Fibroblast of lung (primary cell): ENCODE measurements around the gene FARP1.

Experiments
- EZH2 ChIP-seq: IDR thresholded peaks from 2 replicates; pipeline ENCODE4 v1.5.1; 2012; ENCODE audit warnings: low read length, control low read depth, mild to moderate bottlenecking; ENCODE audit errors: missing control alignments
- TF ChIP-seq, protein P1 (sequence below), 2 donors: IDR thresholded peaks in 1 of 2; conservative IDR thresholded peaks in 1 of 2; 1 replicate in 1 of 2; 2 replicates in 1 of 2; pipeline ENCODE4 v1.5.1; 2011 to 2012; ENCODE audit warnings: low read length in 2 of 2, control low read depth in 1 of 2, inconsistent platforms in 1 of 2, low read depth in 1 of 2, mild to moderate bottlenecking in 1 of 2

DNA sequence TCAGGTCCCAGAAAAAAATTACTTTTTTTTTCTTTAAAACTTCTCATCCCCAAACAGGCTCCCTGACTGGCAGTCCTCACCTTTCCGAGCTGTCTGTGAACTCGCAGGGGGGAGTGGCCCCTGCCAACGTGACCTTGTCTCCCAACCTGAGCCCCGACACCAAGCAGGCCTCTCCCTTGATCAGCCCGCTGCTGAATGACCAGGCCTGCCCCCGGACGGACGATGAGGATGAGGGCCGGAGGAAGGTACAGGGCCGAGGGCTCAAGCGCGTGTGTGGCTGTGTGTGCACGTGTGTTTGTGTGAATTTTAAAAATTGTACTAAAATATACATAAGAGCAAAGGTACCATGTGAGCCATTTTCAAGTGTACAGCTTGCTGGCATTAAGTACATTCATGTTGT is 266.4 kb downstream of the FARP1 start:
- TF ChIP-seq, protein P1, sequence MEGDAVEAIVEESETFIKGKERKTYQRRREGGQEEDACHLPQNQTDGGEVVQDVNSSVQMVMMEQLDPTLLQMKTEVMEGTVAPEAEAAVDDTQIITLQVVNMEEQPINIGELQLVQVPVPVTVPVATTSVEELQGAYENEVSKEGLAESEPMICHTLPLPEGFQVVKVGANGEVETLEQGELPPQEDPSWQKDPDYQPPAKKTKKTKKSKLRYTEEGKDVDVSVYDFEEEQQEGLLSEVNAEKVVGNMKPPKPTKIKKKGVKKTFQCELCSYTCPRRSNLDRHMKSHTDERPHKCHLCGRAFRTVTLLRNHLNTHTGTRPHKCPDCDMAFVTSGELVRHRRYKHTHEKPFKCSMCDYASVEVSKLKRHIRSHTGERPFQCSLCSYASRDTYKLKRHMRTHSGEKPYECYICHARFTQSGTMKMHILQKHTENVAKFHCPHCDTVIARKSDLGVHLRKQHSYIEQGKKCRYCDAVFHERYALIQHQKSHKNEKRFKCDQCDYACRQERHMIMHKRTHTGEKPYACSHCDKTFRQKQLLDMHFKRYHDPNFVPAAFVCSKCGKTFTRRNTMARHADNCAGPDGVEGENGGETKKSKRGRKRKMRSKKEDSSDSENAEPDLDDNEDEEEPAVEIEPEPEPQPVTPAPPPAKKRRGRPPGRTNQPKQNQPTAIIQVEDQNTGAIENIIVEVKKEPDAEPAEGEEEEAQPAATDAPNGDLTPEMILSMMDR (conservative IDR thresholded peaks at IDR 0.05 in 1 of 2, IDR thresholded peaks at IDR 0.05 in 1 of 2; ENCODE audit: low read depth in 1 of 2, low read length in 2 of 2), result no peak
- no peak for TF ChIP-seq EZH2
